K562 (cell line): ENCODE measurements around the gene ENTPD8. TPM values are rescaled to one million over a fixed set of nuclear protein-coding genes. Genes with fewer than 3 reads are reported as not detected.
A peak's percentile ranks its signal among the peaks of the same experiment; 100 is the strongest.

Source experiments
- CREB3L1 ChIP-seq: fragments of 450-650 bp; IDR thresholded peaks from 2 replicates; pipeline ENCODE4 v1.6.1; 2014; ENCODE audit warnings: low read depth, mild to moderate bottlenecking, moderate library complexity, borderline replicate concordance
- CSDE1 ChIP-seq, 2 experiments: fragments of 450-650 bp; IDR thresholded peaks; 2 replicates each; pipeline ENCODE4 v1.6.1; 2016; ENCODE audit warnings: mild to moderate bottlenecking in 1 of 2
- ESRRA ChIP-seq: fragments of 450-650 bp; IDR thresholded peaks from 2 replicates; pipeline ENCODE4 v1.6.1; 2014; ENCODE audit warnings: low read depth, mild to moderate bottlenecking, moderate library complexity, borderline replicate concordance
- JUND ChIP-seq, 2 experiments: IDR thresholded peaks; 2 replicates in 1 of 2; 3 replicates in 1 of 2; pipeline ENCODE4 v1.6.1; 2011; ENCODE audit warnings: borderline replicate concordance in 2 of 2, low read depth in 2 of 2, low read length in 2 of 2, improper control_type of control experiment in 1 of 2, missing biosample characterization in 1 of 2, missing genetic modification characterization in 1 of 2, missing genetic modification reagents in 1 of 2
- MIER1 ChIP-seq: fragments of 450-650 bp; IDR thresholded peaks from 2 replicates; pipeline ENCODE4 v1.6.1; 2016; ENCODE audit warnings: antibody characterized with exemption, mild to moderate bottlenecking, low read depth
- PTTG1 ChIP-seq: fragments of 450-650 bp; IDR thresholded peaks from 2 replicates; pipeline ENCODE4 v1.6.1; 2016; ENCODE audit warnings: low read depth, mild to moderate bottlenecking, missing genetic modification characterization, missing compliant biosample characterization
- SOX6 ChIP-seq: fragments of 450-650 bp; IDR thresholded peaks from 2 replicates; pipeline ENCODE4 v1.6.1; 2014; ENCODE audit warnings: mild to moderate bottlenecking
- SPI1 ChIP-seq: IDR thresholded peaks from 2 replicates; pipeline ENCODE4 v1.6.1; 2011; ENCODE audit warnings: low read depth, low read length, control low read depth, borderline replicate concordance
- TCF7 ChIP-seq: sonication (generic); IDR thresholded peaks from 2 replicates; pipeline ENCODE4 v1.6.1; 2016; ENCODE audit warnings: antibody characterized with exemption, borderline replicate concordance
- ZEB2 ChIP-seq: fragments of 450-650 bp; IDR thresholded peaks from 2 replicates; pipeline ENCODE4 v1.6.1; 2016
- ZKSCAN8 ChIP-seq: fragments of 200-800 bp; sonication (Bioruptor generic); IDR thresholded peaks from 2 replicates; pipeline ENCODE4 v1.6.1; 2016; ENCODE audit warnings: missing genetic modification characterization, missing compliant biosample characterization
- ZNF212 ChIP-seq: fragments of 450-650 bp; formaldehyde crosslinking; IDR thresholded peaks from 2 replicates; pipeline ENCODE4 v1.4.0; 2020; ENCODE audit warnings: mild to moderate bottlenecking
- ZNF445 ChIP-seq: fragments of 250-450 bp; sonication (Bioruptor Pico); IDR thresholded peaks from 2 replicates; pipeline ENCODE4 v1.4.0; 2020; ENCODE audit warnings: low read depth, mild to moderate bottlenecking, moderate library complexity
- polyA plus RNA-seq, 8 experiments: library from polyadenylated mRNA; depleted of rRNA in 4 of 8; stranded (reverse) in 5 of 8; unstranded in 3 of 8; fragments of >200 nt; fragmentation: Nextera tagmentation in 2 of 8; fragmentation: Illumina TruSeq in 1 of 8; extraction: Ambion mirVana in 2 of 8; extraction: Trizol in 1 of 8; gene quantifications; 2 replicates each; pipeline versions ENCODE4 v1.2.1 to v1.2.3, GENCODE V29; 2011 to 2014; ENCODE audit warnings: inconsistent platforms in 1 of 8, missing spikeins in 1 of 8
- total RNA-seq, 7 experiments: library from RNA; depleted of rRNA in 6 of 7; stranded (reverse); fragments of >200 nt in 6 of 7; fragmentation: Illumina TruSeq in 2 of 7; extraction: Trizol in 2 of 7; gene quantifications; 2 replicates each; pipeline versions ENCODE4 v1.2.1 to v1.2.3, GENCODE V29; 2011 to 2021; ENCODE audit warnings: low replicate concordance in 1 of 7
- TF ChIP-seq, protein P1 (sequence below): sonication (generic); formaldehyde crosslinking; IDR thresholded peaks from 2 replicates; pipeline ENCODE4 v1.8.1; 2022; ENCODE audit warnings: missing genetic modification reagents
- TF ChIP-seq, protein P2 (sequence below): fragments of 450-650 bp; IDR thresholded peaks from 2 replicates; pipeline ENCODE4 v1.6.1; 2016; ENCODE audit warnings: antibody characterized with exemption

Gene ENTPD8
- total and polyA plus RNA-seq, 9 of the 15 experiments (the other 6 are each of a cell fraction or from before 2014, with no cell fraction given) = 0.06 to 0.27 (median 0.19) TPM; not detected in 5

GRCh38 chr9:137482094-137482781 lies 41.1 kb upstream of the ENTPD8 start (continued):
- TF ChIP-seq, protein P1, sequence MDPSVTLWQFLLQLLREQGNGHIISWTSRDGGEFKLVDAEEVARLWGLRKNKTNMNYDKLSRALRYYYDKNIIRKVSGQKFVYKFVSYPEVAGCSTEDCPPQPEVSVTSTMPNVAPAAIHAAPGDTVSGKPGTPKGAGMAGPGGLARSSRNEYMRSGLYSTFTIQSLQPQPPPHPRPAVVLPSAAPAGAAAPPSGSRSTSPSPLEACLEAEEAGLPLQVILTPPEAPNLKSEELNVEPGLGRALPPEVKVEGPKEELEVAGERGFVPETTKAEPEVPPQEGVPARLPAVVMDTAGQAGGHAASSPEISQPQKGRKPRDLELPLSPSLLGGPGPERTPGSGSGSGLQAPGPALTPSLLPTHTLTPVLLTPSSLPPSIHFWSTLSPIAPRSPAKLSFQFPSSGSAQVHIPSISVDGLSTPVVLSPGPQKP (CRISPR knock-in tag) = no peak
- TF ChIP-seq, protein P2, sequence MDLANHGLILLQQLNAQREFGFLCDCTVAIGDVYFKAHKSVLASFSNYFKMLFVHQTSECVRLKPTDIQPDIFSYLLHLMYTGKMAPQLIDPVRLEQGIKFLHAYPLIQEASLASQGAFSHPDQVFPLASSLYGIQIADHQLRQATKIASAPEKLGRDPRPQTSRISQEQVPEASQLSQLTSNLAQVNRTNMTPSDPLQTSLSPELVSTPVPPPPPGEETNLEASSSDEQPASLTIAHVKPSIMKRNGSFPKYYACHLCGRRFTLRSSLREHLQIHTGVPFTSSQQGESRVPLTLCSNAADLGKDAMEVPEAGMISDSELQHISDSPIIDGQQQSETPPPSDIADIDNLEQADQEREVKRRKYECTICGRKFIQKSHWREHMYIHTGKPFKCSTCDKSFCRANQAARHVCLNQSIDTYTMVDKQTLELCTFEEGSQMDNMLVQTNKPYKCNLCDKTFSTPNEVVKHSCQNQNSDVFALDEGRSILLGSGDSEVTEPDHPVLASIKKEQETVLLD = no peak
- TF ChIP-seq CSDE1 (IDR thresholded peaks at IDR 0.05) = no peak
- TF ChIP-seq TCF7 = no peak
- no peak for TF ChIP-seq ZNF445 (CRISPR knock-in tag)
- no peak for TF ChIP-seq MIER1
- peak; percentile 40; the same call in 1 of the 2 replicates for TF ChIP-seq ESRRA
- TF ChIP-seq SPI1 = no peak
- 0 out of 2 replicates have a peak, but pooled peaks have one; percentile 32 for TF ChIP-seq CREB3L1
- no peak for TF ChIP-seq PTTG1 (tag)
- TF ChIP-seq ZEB2 = no peak; the same call in none of the 2 replicates
- no peak for TF ChIP-seq ZKSCAN8
- TF ChIP-seq ZNF212 (CRISPR knock-in tag) = no peak
- peak; percentile 90 for TF ChIP-seq JUND (IDR thresholded peaks at IDR 0.05; ENCODE audit: borderline replicate concordance, low read depth, low read length)
- TF ChIP-seq JUND (tag; IDR thresholded peaks at IDR 0.05; ENCODE audit: borderline replicate concordance, low read depth, low read length) = peak; percentile 93; the same call in 2 of the 3 replicates
- peak; percentile 68 for TF ChIP-seq SOX6
